Fibroblast of lung (primary cell): ENCODE measurements around the gene MUC4. TPM values are rescaled to one million over a fixed set of nuclear protein-coding genes. Genes with fewer than 3 reads are reported as not detected.
"Not testable (repeated sequence)": the region's sequence is repeated elsewhere in the genome, so short reads cannot be mapped to it uniquely, and the experiment has no call there.

Experiments
- DNase-seq, 2 donors: peaks; one replicate each; pipeline versions ENCODE4 v3.0.0 to v3.0.0-alpha.2; 2010; ENCODE audit warnings: low read depth in 2 of 2
- H2AFZ ChIP-seq: 2 replicates; pipeline ENCODE4 v1.5.1; 2012; ENCODE audit warnings: low read length, control low read depth, inconsistent platforms
- H3K27ac ChIP-seq: 2 replicates; pipeline ENCODE4 v1.5.1; 2011; ENCODE audit warnings: low read length, control low read depth; ENCODE audit not compliant: insufficient read depth
- H3K27me3 ChIP-seq: 2 replicates; pipeline ENCODE4 v1.5.1; 2011; ENCODE audit warnings: mild to moderate bottlenecking, low read length; ENCODE audit not compliant: control insufficient read depth, insufficient read depth
- H3K36me3 ChIP-seq: 2 replicates; pipeline ENCODE4 v1.5.1; 2011; ENCODE audit warnings: low read length; ENCODE audit not compliant: control insufficient read depth, insufficient read depth
- H3K4me1 ChIP-seq: 2 replicates; pipeline ENCODE4 v1.5.1; 2011; ENCODE audit warnings: low read length; ENCODE audit not compliant: control insufficient read depth, insufficient read depth; ENCODE audit errors: extremely low read depth
- H3K4me2 ChIP-seq: 2 replicates; pipeline ENCODE4 v1.5.1; 2011; ENCODE audit warnings: low read length, control low read depth; ENCODE audit not compliant: insufficient read depth; ENCODE audit errors: extremely low read depth
- H3K4me3 ChIP-seq, 4 experiments: fragments of 200-600 bp in 1 of 4; sonication (generic) in 1 of 4; replicated peaks in 1 of 4; 2 replicates each; pipeline ENCODE4 v1.5.1; 2011 to 2016; ENCODE audit warnings: low read length in 4 of 4, low read depth in 3 of 4, mild to moderate bottlenecking in 3 of 4, control low read depth in 2 of 4, inconsistent platforms in 1 of 4, mixed read lengths in 1 of 4; ENCODE audit not compliant: insufficient read depth in 1 of 4; ENCODE audit errors: control extremely low read depth in 1 of 4
- H3K79me2 ChIP-seq: 2 replicates; pipeline ENCODE4 v1.5.1; 2012; ENCODE audit warnings: mild to moderate bottlenecking, low read length, inconsistent platforms; ENCODE audit not compliant: control insufficient read depth, insufficient read depth
- H3K9ac ChIP-seq: 2 replicates; pipeline ENCODE4 v1.5.1; 2011; ENCODE audit warnings: mild to moderate bottlenecking, low read length, control low read depth; ENCODE audit not compliant: insufficient read depth
- H3K9me3 ChIP-seq: 2 replicates; pipeline ENCODE4 v1.5.1; 2012; ENCODE audit warnings: low read depth, low read length; ENCODE audit not compliant: control insufficient read depth, insufficient read depth
- H4K20me1 ChIP-seq: 2 replicates; pipeline ENCODE4 v1.5.1; 2011; ENCODE audit warnings: low read length; ENCODE audit not compliant: control insufficient read depth, insufficient read depth; ENCODE audit errors: extremely low read depth
- EZH2 ChIP-seq: IDR thresholded peaks from 2 replicates; pipeline ENCODE4 v1.5.1; 2012; ENCODE audit warnings: low read length, control low read depth, mild to moderate bottlenecking; ENCODE audit errors: missing control alignments
- polyA plus RNA-seq, 2 donors: library from polyadenylated mRNA; depleted of rRNA in 1 of 2; stranded (reverse) in 1 of 2; unstranded in 1 of 2; fragments of >200 nt; gene quantifications; 2 replicates each; pipeline ENCODE4 v1.2.1, GENCODE V29; 2011 to 2012; ENCODE audit warnings: missing spikeins in 1 of 2
- total RNA-seq: library from RNA; depleted of rRNA; stranded (reverse); fragments of >200 nt; gene quantifications from 2 replicates; pipeline ENCODE4 v1.2.1, GENCODE V29; 2014
- TF ChIP-seq, protein P1 (sequence below), 2 donors: IDR thresholded peaks in 1 of 2; conservative IDR thresholded peaks in 1 of 2; 1 replicate in 1 of 2; 2 replicates in 1 of 2; pipeline ENCODE4 v1.5.1; 2011 to 2012; ENCODE audit warnings: low read length in 2 of 2, control low read depth in 1 of 2, inconsistent platforms in 1 of 2, low read depth in 1 of 2, mild to moderate bottlenecking in 1 of 2

Gene MUC4
- total and polyA plus RNA-seq, 2 donors (not counting 1 experiment from before 2014, with no cell fraction given) = not detected

GRCh38 chr3:195771646-195772300 lies 40.0 kb downstream of the MUC4 start:
- H2AFZ ChIP-seq = no peak overlapping the region
- no peaks in the 10 kb centered on the region for H3K9me3 ChIP-seq
- no peak for DNase-seq
- H3K36me3 ChIP-seq = no peaks in the 10 kb centered on the region
- no peak overlapping the region for H3K4me2 ChIP-seq
- H3K4me1 ChIP-seq = no peaks in the 10 kb centered on the region
- H3K27ac ChIP-seq = no peak overlapping the region
- no peak overlapping the region for H3K4me3 ChIP-seq
- no peaks in the 10 kb centered on the region for H4K20me1 ChIP-seq
- no peak for TF ChIP-seq EZH2
- TF ChIP-seq, protein P1, sequence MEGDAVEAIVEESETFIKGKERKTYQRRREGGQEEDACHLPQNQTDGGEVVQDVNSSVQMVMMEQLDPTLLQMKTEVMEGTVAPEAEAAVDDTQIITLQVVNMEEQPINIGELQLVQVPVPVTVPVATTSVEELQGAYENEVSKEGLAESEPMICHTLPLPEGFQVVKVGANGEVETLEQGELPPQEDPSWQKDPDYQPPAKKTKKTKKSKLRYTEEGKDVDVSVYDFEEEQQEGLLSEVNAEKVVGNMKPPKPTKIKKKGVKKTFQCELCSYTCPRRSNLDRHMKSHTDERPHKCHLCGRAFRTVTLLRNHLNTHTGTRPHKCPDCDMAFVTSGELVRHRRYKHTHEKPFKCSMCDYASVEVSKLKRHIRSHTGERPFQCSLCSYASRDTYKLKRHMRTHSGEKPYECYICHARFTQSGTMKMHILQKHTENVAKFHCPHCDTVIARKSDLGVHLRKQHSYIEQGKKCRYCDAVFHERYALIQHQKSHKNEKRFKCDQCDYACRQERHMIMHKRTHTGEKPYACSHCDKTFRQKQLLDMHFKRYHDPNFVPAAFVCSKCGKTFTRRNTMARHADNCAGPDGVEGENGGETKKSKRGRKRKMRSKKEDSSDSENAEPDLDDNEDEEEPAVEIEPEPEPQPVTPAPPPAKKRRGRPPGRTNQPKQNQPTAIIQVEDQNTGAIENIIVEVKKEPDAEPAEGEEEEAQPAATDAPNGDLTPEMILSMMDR (conservative IDR thresholded peaks at IDR 0.05 in 1 of 2, IDR thresholded peaks at IDR 0.05 in 1 of 2; ENCODE audit: low read depth in 1 of 2, low read length in 2 of 2) = no peak
- H3K27me3 ChIP-seq = no peaks in the 10 kb centered on the region
- no peak overlapping the region for H3K9ac ChIP-seq
- no peaks in the 10 kb centered on the region for H3K79me2 ChIP-seq

DNA sequence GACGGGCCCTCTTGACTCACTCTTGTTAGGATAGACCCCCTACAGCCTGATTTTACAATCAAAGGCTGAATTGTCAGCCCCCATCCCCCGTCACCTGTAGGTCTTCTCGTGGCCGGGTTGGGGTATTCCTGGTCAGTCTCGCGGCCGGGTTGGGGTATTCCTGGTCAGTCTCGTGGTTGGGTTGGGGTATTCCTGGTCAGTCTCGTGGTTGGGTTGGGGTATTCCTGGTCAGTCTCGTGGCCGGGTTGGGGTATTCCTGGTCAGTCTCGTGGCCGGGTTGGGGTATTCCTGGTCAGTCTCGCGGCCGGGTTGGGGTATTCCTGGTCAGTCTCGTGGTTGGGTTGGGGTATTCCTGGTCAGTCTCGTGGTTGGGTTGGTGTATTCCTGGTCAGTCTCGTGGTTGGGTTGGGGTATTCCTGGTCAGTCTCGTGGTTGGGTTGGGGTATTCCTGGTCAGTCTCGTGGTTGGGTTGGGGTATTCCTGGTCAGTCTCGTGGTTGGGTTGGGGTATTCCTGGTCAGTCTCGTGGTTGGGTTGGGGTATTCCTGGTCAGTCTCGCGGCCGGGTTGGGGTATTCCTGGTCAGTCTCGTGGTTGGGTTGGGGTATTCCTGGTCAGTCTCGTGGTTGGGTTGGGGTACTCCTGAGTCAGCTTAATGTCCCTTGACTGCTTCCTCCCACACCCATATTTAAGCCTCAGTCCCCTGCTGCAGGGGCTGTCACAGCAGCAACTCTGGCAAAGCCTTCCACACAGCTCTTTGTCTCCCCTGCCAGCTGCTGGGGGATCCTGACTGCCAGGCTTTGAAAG lies 40.7 kb downstream of the MUC4 start:
- not testable (repeated sequence) for H2AFZ ChIP-seq, H3K9me3 ChIP-seq, DNase-seq

GRCh38 chr3:195770081-195770840 lies 41.5 kb downstream of the MUC4 start:
- no peak overlapping the region for H3K27ac ChIP-seq
- TF ChIP-seq EZH2 = no peak
- TF ChIP-seq, protein P1 (conservative IDR thresholded peaks at IDR 0.05 in 1 of 2, IDR thresholded peaks at IDR 0.05 in 1 of 2; ENCODE audit: low read depth in 1 of 2, low read length in 2 of 2) = no peak
- no peak for DNase-seq
- no peaks in the 10 kb centered on the region for H3K4me1 ChIP-seq
- no peak overlapping the region for H2AFZ ChIP-seq
- no peaks in the 10 kb centered on the region for H4K20me1 ChIP-seq
- no peak overlapping the region for H3K4me2 ChIP-seq
- no peak overlapping the region for H3K9ac ChIP-seq
- H3K36me3 ChIP-seq = no peaks in the 10 kb centered on the region
- no peaks in the 10 kb centered on the region for H3K9me3 ChIP-seq
- no peaks in the 10 kb centered on the region for H3K79me2 ChIP-seq
- no peaks in the 10 kb centered on the region for H3K27me3 ChIP-seq
- H3K4me3 ChIP-seq = no peak overlapping the region

More for the DNA sequence above, 40.7 kb downstream of the MUC4 start:
- not testable (repeated sequence) for H3K4me3 ChIP-seq, H3K27me3 ChIP-seq, H3K9ac ChIP-seq, H3K27ac ChIP-seq, H3K79me2 ChIP-seq, H3K4me1 ChIP-seq, H4K20me1 ChIP-seq, H3K36me3 ChIP-seq, H3K4me2 ChIP-seq
